A673 (cell line): ENCODE measurements around the gene COX20. TPM values are rescaled to one million over a fixed set of nuclear protein-coding genes. Genes with fewer than 3 reads are reported as not detected.

Experiments used
- BruUV-seq: library from RNA; stranded (reverse); fragments of 400-500 nt; replicated peaks from 2 replicates; lab custom pipeline; 2021; lab: Mats Ljungman, UMichigan
- CTCF ChIA-PET: fragments of 300-600 bp; sonication (Branson Sonifier 250); formaldehyde crosslinking; loops from one replicate; lab custom pipeline; 2022; ENCODE audit warnings: antibody characterized with exemption; lab: Charles Lee
- POLR2A ChIA-PET: fragments of 300-600 bp; sonication (Branson Sonifier 250); formaldehyde crosslinking; loops from one replicate; lab custom pipeline; 2022; ENCODE audit warnings: antibody characterized with exemption; ENCODE audit not compliant: low non-redundant PET; lab: Charles Lee
- DNase-seq: peaks from one replicate; pipeline ENCODE4 v3.0.0-alpha.2; 2015; ENCODE audit warnings: low spot score
- H3K27ac ChIP-seq: fragments of 200-600 bp; sonication (generic); 2 replicates; pipeline ENCODE4 v1.5.1; 2016; ENCODE audit warnings: mixed run types, low read depth, mild to moderate bottlenecking, mixed read lengths, antibody characterized with exemption, low read length; ENCODE audit not compliant: poor library complexity, severe bottlenecking
- H3K27me3 ChIP-seq: fragments of 200-600 bp; sonication (generic); replicated peaks from 2 replicates; pipeline ENCODE4 v1.6.1; 2017; ENCODE audit warnings: mixed run types, low read depth, mild to moderate bottlenecking, mixed read lengths, antibody characterized with exemption, low read length; ENCODE audit not compliant: insufficient read depth, poor library complexity
- H3K36me3 ChIP-seq: fragments of 200-600 bp; sonication (generic); 2 replicates; pipeline ENCODE4 v1.6.1; 2016; ENCODE audit warnings: mixed run types, mild to moderate bottlenecking, mixed read lengths, antibody characterized with exemption, low read length; ENCODE audit not compliant: insufficient read depth, poor library complexity, severe bottlenecking
- H3K4me1 ChIP-seq: fragments of 200-600 bp; sonication (generic); 2 replicates; pipeline ENCODE4 v1.6.1; 2017; ENCODE audit warnings: mixed run types, mild to moderate bottlenecking, mixed read lengths, antibody characterized with exemption, low read length; ENCODE audit not compliant: insufficient read depth, poor library complexity, severe bottlenecking
- H3K4me3 ChIP-seq: fragments of 200-600 bp; sonication (generic); 2 replicates; pipeline ENCODE4 v1.5.1; 2016; ENCODE audit warnings: low read depth, mixed run types, mild to moderate bottlenecking, mixed read lengths, low read length; ENCODE audit not compliant: poor library complexity, severe bottlenecking
- H3K9me3 ChIP-seq: fragments of 200-600 bp; sonication (generic); 2 replicates; pipeline ENCODE4 v1.6.1; 2016; ENCODE audit warnings: mixed run types, low read depth, mild to moderate bottlenecking, mixed read lengths, antibody characterized with exemption, low read length; ENCODE audit not compliant: poor library complexity, severe bottlenecking
- CTCF ChIP-seq: fragments of 300-800, 200-600 bp; sonication (generic); conservative IDR thresholded peaks from 2 replicates; pipeline ENCODE4 v1.5.1; 2017; ENCODE audit warnings: low read depth, mild to moderate bottlenecking, antibody characterized with exemption, low read length, moderate library complexity, mixed read lengths
- EZH2 ChIP-seq: fragments of 200-600 bp; sonication (generic); IDR thresholded peaks from 2 replicates; pipeline ENCODE4 v1.6.1; 2017; ENCODE audit warnings: borderline replicate concordance, low read depth, mild to moderate bottlenecking, mixed read lengths, antibody characterized with exemption, low read length; ENCODE audit not compliant: poor library complexity, severe bottlenecking
- intact Hi-C: fragments of 100-400 bp; cut with micrococcal nuclease; formaldehyde crosslinking; loops from one replicate; pipeline ENCODE4 v1.10.0; 2022; ENCODE audit not compliant: unreplicated experiment
- total RNA-seq: library from RNA; stranded (reverse); gene quantifications from 2 replicates; pipeline ENCODE4 v1.2.3, GENCODE V29; 2021

COX20 gene
- total RNA-seq, 1 experiment from 2014 or later, result 59.0 TPM

GRCh38 chr1:244844155-244845121 lies 9.0 kb downstream of the COX20 start:
- Histone ChIP-seq H3K4me3 (no peak overlapping the region), H3K36me3 (peaks cover 100% of the 10 kb centered on the region), H3K27ac (peak overlapping the region; percentile 26), H3K4me1 (no peaks in the 10 kb centered on the region), H3K27me3 (no peaks in the 10 kb centered on the region), H3K9me3 (no peaks in the 10 kb centered on the region)
- intact Hi-C loops, result no loop called here
- DNase-seq, result no peak
- BruUV-seq, result no TSS peak
- POLR2A ChIA-PET, result interaction anchor here (0.9 kb wide), 1 partner anchor 14 kb away, joined by 3 read pairs; no protein-coding TSS in a partner anchor
- CTCF ChIA-PET, result no interaction called here
- TF ChIP-seq CTCF (no peak), EZH2 (no peak)

- Histone ChIP-seq H3K36me3 (peaks cover 100% of the 10 kb centered on the region), H3K4me3 (no peak overlapping the region), H3K27ac (no peak overlapping the region), H3K9me3 (no peaks in the 10 kb centered on the region), H3K27me3 (no peaks in the 10 kb centered on the region), H3K4me1 (no peaks in the 10 kb centered on the region)
- BruUV-seq, result no TSS peak
- intact Hi-C loops, result no loop called here
- CTCF ChIA-PET, result no interaction called here
- no peak for DNase-seq
- POLR2A ChIA-PET, result no interaction called here
- TF ChIP-seq CTCF, result no peak
- TF ChIP-seq EZH2, result no peak
Observed at GRCh38 chr1:244846653-244847052, 11.2 kb downstream of the COX20 start.

GRCh38 chr1:244849189-244849866 lies 13.9 kb downstream of the COX20 start:
- H3K27ac ChIP-seq, result no peak overlapping the region
- intact Hi-C loops, result no loop called here
- no peaks in the 10 kb centered on the region for H3K9me3 ChIP-seq
- H3K27me3 ChIP-seq, result no peaks in the 10 kb centered on the region
- ChIA-PET CTCF (no interaction called here), POLR2A (no interaction called here)
- TF ChIP-seq CTCF, result no peak
- no peak for TF ChIP-seq EZH2
- no peaks in the 10 kb centered on the region for H3K4me1 ChIP-seq
- BruUV-seq, result no TSS peak
- no peak overlapping the region for H3K4me3 ChIP-seq
- peaks cover 100% of the 10 kb centered on the region for H3K36me3 ChIP-seq
- no peak for DNase-seq
